C4-2B (cell line): ENCODE results near the gene PDE4D.

Source experiments
- ZFX ChIP-seq: fragments of 450-650 bp; IDR thresholded peaks from 2 replicates; pipeline ENCODE4 v1.6.1; 2017
- TF ChIP-seq, protein P1 (sequence below): fragments of 450-650 bp; conservative IDR thresholded peaks from 2 replicates; pipeline ENCODE4 v1.5.1; 2017; ENCODE audit warnings: mild to moderate bottlenecking

- TF ChIP-seq, protein P1, sequence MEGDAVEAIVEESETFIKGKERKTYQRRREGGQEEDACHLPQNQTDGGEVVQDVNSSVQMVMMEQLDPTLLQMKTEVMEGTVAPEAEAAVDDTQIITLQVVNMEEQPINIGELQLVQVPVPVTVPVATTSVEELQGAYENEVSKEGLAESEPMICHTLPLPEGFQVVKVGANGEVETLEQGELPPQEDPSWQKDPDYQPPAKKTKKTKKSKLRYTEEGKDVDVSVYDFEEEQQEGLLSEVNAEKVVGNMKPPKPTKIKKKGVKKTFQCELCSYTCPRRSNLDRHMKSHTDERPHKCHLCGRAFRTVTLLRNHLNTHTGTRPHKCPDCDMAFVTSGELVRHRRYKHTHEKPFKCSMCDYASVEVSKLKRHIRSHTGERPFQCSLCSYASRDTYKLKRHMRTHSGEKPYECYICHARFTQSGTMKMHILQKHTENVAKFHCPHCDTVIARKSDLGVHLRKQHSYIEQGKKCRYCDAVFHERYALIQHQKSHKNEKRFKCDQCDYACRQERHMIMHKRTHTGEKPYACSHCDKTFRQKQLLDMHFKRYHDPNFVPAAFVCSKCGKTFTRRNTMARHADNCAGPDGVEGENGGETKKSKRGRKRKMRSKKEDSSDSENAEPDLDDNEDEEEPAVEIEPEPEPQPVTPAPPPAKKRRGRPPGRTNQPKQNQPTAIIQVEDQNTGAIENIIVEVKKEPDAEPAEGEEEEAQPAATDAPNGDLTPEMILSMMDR = no peak
- TF ChIP-seq ZFX = no peak
Measured at GRCh38 chr5:58929726-58930125, 963.8 kb downstream of the PDE4D start.
